GM19025 (cell line): ENCODE data around the gene ARHGEF35.
"Not testable (repeated sequence)": the region's sequence is repeated elsewhere in the genome, so short reads cannot be mapped to it uniquely, and the experiment has no call there.

Experiments
- ATAC-seq: cut with Tn5 transposase; IDR thresholded peaks from one replicate; pipeline ENCODE4 v1.9.1; 2021; ENCODE audit warnings: mild to moderate bottlenecking, low read depth, moderate library complexity; ENCODE audit not compliant: unreplicated experiment

ARHGEF35 gene

GRCh38 chr7:144179165-144179479, 16.5 kb downstream of the ARHGEF35 start:
- not testable (repeated sequence) for ATAC-seq

GRCh38 chr7:144178380-144179164, 17.1 kb downstream of the ARHGEF35 start:
- ATAC-seq: peak; percentile 95

GRCh38 chr7:144174613-144175012, 21.0 kb downstream of the ARHGEF35 start:
- ATAC-seq: no peak

- ATAC-seq: not testable (repeated sequence)
Measured at GRCh38 chr7:144171594-144172350, 23.9 kb downstream of the ARHGEF35 start.

GRCh38 chr7:144164784-144165183, 30.8 kb downstream of the ARHGEF35 start:
- ATAC-seq: no peak

- no peak for ATAC-seq
Measured at GRCh38 chr7:144158861-144159260, 36.8 kb downstream of the ARHGEF35 start.

GRCh38 chr7:144148224-144148827, 47.3 kb downstream of the ARHGEF35 start:
- no peak for ATAC-seq

GRCh38 chr7:144144426-144144825, 51.2 kb downstream of the ARHGEF35 start:
- ATAC-seq: no peak

GRCh38 chr7:144142187-144142586, 53.4 kb downstream of the ARHGEF35 start:
- no peak for ATAC-seq

- no peak for ATAC-seq
Measured at GRCh38 chr7:144137501-144137900, 58.1 kb downstream of the ARHGEF35 start.
